Retinal pigment epithelial cell (primary cell): Measurements from ENCODE around the gene BRAF.

Experiments
- DNase-seq: peaks from one replicate; pipeline ENCODE4 v3.0.0-alpha.2; 2010; ENCODE audit warnings: low read depth
- H3K4me3 ChIP-seq: 2 replicates; pipeline ENCODE4 v1.5.1; 2011; ENCODE audit warnings: mild to moderate bottlenecking, low read length, control low read depth, moderate library complexity
- TF ChIP-seq, protein P1 (sequence below): conservative IDR thresholded peaks from 2 replicates; pipeline ENCODE4 v1.5.1; 2011; ENCODE audit warnings: low read depth, low read length, control low read depth, inconsistent platforms

Gene BRAF

DNA sequence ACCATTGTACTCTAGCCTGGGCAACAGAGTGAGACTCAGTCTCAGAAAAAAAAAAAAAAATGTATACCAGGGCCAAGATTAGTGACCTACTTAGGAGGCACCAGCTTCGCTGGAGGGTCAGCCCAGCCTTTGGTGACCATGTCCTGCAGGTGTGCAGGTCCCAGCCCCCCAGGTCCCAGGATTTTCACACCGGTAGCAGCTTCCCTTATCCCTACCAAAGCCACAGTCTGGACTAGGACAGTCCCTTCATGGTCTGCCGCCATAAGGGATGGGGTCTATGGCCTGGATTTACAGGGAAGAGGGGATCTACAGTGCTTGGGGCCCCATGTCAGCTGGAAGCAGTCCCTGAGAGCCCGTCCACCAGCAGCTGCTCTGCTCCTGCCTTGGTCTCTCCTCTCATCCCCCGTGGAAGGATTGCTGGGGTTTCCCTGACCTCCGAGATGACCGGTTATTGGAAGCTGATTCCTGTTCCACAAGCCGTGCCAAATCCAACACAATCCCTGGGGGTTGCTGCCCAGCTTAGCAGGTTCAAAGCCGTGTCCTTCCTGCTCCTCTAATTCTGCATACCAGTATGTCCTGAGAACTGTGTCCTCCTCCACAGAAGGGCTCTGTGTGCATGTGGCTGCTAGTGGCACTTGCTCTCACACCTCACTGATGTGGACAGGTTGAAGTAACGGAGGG lies 239.2 kb downstream of the BRAF start:
- TF ChIP-seq, protein P1, sequence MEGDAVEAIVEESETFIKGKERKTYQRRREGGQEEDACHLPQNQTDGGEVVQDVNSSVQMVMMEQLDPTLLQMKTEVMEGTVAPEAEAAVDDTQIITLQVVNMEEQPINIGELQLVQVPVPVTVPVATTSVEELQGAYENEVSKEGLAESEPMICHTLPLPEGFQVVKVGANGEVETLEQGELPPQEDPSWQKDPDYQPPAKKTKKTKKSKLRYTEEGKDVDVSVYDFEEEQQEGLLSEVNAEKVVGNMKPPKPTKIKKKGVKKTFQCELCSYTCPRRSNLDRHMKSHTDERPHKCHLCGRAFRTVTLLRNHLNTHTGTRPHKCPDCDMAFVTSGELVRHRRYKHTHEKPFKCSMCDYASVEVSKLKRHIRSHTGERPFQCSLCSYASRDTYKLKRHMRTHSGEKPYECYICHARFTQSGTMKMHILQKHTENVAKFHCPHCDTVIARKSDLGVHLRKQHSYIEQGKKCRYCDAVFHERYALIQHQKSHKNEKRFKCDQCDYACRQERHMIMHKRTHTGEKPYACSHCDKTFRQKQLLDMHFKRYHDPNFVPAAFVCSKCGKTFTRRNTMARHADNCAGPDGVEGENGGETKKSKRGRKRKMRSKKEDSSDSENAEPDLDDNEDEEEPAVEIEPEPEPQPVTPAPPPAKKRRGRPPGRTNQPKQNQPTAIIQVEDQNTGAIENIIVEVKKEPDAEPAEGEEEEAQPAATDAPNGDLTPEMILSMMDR: no peak
- DNase-seq: no peak

DNA sequence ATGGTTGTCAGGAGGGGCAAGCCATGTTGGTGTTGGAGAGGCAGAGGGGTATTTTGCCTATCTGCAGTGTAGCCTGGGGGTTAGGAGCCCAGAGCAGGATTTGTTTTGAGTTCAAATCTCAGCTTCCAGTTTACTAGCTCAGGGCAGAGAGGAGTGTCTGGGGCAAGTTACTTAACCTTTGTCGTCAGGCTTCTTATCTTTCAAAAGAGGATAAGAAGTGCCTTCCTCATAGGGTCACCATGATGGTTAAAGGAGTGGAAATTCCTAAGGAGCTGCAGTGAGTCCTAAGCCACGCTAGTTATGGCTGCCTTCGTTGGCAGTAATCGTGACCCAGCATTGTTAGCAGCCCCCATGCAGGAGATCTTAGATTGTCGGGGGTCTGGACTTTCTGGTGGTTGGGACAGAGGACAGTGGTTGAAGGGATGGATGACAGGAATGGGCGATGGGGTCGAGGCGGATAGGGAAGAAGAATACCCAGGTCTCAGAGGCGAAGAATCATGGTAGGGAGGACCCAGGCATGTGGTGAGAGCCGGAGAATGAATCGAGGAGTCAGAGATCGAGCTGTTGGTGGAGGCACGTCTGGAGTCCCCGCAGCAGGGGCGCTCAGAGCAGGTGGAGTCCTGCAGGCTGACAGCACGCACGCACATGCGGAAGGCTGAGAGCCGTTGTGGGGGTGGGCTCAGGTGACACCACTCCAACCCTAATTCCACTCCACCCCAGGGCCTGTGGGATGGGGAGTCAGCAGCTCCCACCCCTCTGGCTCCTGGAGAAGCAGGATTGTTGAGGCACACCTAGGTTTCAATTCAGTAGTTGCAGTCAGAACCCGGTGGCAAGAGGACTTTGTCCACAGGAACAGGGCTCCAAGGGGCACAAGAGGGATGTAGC lies 240.4 kb downstream of the BRAF start:
- H3K4me3 ChIP-seq: no peak overlapping the region
- no peak for DNase-seq
- TF ChIP-seq, protein P1: no peak

More for the DNA sequence above, 239.2 kb downstream of the BRAF start:
- H3K4me3 ChIP-seq: no peak overlapping the region

DNA sequence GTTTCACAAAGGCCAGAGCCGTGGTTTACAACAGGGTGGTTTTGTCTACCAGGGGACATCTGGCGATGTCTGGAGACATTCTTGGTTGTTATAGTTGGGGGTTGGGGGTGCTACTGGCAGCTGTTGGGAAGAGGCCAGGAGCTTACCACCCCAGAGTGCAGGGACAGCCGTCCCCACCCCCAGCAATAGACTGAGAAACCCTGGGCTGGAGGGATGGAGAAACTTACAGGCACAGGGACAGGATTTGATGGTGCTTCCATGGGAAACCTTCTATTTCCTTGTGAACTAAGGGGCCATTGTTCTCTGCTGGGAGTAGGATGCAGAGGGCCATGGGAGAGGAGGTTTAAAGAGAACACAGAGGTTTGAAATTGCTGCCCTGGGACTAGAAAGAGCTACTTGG lies 241.1 kb downstream of the BRAF start:
- no peak for DNase-seq
- TF ChIP-seq, protein P1: no peak
- H3K4me3 ChIP-seq: no peak overlapping the region

DNA sequence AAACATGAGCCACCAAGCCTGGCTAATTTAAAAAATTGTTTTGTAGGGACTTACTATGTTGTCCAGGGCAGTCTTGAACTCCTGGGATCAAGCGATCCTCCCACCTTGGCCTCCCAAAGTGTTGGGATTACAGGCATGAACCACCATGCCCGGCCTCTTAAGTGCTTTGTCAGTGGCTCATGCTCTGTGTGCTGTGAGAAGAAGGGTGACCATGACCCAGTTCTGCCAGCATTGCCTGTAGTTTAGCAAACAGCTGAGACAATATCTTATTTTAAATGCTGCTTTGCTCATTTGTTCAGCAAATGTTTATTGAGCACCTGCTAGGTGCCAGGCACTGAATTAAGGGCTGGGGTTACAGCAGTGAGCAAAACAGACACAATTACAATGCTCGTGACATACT lies 243.0 kb downstream of the BRAF start:
- no peak overlapping the region for H3K4me3 ChIP-seq
- TF ChIP-seq, protein P1: no peak
- DNase-seq: no peak

DNA sequence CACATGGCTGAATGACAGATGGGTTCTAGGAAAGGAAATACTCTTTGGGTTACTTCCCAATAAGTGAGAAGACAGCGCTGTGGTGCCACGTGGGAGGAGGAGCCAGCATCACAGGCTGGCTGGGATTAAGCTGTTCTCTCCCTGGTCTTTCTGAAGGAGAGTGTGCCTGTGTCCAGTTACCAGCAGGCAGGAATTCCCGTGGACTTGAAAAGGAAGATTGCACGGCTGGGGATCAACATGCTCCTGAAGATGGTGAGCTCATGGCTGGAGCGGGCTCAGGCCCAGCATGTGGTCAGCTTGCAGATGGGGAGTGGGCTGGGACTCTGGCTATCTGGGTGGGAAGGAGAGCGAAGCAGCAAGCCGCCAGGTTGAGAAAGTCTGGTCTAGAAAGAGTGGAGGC lies 243.8 kb downstream of the BRAF start:
- DNase-seq: no peak
- no peak overlapping the region for H3K4me3 ChIP-seq
- TF ChIP-seq, protein P1: no peak

DNA sequence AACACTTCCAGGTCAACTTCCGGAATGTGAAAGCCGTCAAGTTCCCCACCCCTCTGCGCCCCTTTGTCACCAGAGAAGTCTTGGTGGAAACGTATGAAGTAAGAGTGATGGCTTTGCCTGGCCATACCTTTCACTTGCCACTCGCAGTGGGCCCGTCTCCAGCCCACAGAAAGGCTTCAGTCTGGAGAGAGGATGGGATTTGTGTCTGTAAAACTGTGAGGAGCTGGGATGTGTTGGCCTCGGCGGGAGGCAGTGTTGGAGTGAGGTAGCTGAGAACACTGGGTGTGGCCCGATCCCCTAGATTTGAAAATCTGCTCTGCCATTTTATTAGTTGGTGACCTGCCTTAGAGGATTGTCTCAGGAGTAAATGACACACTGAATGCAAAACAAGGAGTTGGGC lies 245.5 kb downstream of the BRAF start:
- TF ChIP-seq, protein P1: no peak
- no peak overlapping the region for H3K4me3 ChIP-seq
- no peak for DNase-seq

DNA sequence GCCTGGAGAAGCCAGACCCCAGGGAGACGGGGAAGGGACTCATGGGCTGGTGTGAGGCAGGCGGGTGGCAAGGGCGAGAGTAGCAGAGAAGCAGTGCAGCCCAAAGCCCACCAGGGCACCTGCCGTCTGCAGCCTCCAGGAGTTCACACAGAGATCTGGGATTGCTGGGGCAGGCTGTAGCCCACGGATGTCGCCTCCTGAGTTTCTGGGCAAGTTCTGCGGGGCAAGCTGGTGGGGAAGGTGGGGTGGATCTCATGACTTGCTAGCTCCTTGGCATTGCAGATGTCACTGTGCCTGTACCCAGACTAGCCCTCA lies 246.0 kb downstream of the BRAF start:
- TF ChIP-seq, protein P1: no peak
- H3K4me3 ChIP-seq: no peak overlapping the region
- DNase-seq: no peak
